C4-2B (cell line): ENCODE measurements around the gene PRM1.

ENCODE experiments used
- CTCF ChIP-seq: fragments of 450-650 bp; conservative IDR thresholded peaks from 2 replicates; pipeline ENCODE4 v1.5.1; 2017; ENCODE audit warnings: mild to moderate bottlenecking
- ZFX ChIP-seq: fragments of 450-650 bp; IDR thresholded peaks from 2 replicates; pipeline ENCODE4 v1.6.1; 2017

DNA sequence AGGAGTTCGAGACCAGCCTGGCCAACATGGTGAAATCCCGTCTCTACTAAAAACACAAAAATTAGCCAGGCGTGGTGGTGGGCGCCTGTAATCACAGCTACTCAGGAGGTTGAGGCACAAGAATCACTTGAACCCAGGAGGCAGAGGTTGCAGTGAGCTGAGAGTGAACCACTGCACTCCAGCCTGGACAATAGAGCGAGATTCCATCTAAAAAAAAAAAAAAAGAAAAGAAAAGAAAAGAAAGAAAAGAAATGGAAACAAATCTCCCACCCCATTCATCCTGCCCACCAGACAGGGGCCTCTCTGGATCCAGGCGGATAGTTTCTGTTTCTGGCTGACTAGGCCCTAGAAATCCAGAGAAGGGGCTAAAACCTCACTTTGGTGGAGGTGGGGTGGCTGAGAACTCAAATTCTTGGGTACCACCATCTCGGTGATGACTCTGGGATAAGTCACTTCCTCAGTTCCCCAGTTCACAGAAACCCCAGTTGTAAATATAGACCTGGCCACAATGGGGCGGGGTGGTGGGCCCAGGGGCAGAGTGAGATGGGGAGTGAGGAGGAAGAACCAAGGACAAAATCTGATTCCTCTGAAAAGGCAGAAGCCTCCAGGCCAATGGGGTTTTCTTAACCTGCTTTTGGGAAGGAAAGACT, 47.3 kb downstream of the PRM1 start:
- TF ChIP-seq CTCF (no peak), ZFX (no peak)
